GM19240 (cell line): ENCODE data around the gene TAS2R16.
"Not testable (repeated sequence)": the region's sequence is repeated elsewhere in the genome, so short reads cannot be mapped to it uniquely, and the experiment has no call there.

Experiments used
- DNase-seq: peaks from one replicate; pipeline ENCODE4 v3.0.0; 2011; ENCODE audit warnings: low spot score; ENCODE audit not compliant: insufficient read length

The TAS2R16 gene

DNA sequence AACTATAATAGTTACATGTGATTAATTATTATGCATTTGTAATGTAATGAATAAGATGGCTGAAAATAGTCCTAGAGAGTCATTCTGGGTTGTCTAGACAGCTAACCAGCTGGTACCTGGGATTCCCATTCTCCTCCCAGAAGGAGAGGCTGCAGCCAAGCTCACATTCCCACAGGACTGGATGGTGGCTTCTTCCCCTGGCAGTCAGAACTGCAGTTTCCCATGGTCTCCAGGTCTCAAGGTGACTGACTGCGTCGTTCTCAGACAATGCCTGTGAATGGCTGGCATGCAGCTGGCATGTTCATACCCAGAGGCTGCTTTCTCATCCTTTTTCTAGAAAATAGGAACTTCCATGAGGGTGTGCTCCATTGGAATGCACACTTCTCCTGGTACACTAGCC, 21.3 kb downstream of the TAS2R16 start:
- no peak for DNase-seq

GRCh38 chr7:122972056-122972455, 23.4 kb downstream of the TAS2R16 start:
- DNase-seq = no peak

- no peak for DNase-seq
Measured at GRCh38 chr7:122970740-122971725, 24.5 kb downstream of the TAS2R16 start.

DNA sequence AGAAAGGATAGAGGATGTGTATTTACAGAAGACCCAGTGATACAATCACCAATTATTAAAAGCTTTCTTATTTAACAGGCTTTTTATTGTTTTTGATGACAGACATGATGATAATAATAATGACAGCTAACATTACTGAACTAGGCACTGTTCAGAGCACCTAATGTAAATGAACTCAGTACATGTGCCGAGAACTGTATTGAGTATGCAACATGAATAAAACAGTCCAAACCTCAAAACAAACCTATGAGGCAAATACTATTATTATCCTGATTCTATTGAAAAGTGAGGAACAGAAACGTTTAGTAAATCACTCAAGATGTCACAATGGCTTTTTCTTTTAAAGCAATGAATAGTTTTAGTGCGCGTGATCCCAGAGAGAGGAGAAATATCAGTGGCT, 27.1 kb downstream of the TAS2R16 start:
- no peak for DNase-seq

DNA sequence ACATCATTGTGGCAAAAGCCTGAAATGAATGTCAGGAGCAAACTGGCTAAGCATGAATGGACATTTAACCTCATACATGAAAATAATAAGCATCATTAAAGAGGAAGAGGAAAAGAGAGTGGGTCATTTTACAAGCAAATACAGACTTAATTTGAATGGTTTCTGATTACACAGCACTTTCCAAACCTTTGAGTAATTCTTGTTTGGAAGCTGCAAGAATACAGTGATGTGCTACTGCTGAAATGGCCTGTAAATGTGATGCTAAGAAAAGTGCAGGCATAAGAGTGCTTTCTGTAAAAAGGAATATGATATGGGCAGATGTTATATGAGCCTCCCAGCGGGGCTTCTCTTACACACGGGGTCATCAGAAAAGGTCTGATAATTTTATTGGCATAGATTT, 30.2 kb downstream of the TAS2R16 start:
- DNase-seq = no peak

GRCh38 chr7:122953678-122954077, 41.8 kb downstream of the TAS2R16 start:
- DNase-seq = not testable (repeated sequence)

DNA sequence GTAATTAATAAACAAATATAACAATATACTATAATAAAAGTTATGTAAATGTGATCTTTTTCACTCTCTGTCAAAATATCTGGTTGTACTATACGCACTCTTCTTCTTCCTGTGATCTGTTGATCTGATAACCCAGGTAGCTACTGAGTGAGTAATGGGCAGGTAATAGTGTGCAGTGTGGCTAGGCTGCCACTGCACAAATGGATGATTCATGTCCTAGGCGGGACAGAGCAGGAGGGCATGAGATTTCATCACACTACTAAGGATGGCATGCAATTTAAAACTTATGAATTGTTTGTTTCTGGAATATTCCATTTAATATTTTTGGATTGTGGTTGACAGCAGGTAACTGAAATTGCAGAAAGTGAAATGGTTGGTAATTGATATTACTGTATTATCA, 44.5 kb downstream of the TAS2R16 start:
- no peak for DNase-seq

DNA sequence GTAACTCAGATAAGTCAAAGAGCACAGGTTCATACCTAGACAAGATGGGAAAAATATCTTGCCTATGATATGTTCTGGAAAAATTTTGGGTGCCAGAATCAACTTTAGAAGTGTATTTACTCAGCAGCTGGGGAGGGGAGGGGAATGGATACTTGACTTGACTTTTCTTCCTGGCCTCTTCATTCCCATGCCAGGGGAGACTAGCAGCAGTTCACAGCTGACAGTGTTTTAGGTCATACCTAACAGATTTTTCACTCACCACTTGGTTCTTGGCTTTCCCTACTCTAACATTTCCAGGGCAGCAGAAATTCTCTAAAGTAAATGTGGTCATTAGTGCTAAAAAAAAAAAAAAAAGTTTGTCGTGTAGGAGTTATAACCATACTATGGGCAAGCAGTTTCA, 46.3 kb downstream of the TAS2R16 start:
- DNase-seq = no peak
